ENCODE results near the gene ESR2.

DNA sequence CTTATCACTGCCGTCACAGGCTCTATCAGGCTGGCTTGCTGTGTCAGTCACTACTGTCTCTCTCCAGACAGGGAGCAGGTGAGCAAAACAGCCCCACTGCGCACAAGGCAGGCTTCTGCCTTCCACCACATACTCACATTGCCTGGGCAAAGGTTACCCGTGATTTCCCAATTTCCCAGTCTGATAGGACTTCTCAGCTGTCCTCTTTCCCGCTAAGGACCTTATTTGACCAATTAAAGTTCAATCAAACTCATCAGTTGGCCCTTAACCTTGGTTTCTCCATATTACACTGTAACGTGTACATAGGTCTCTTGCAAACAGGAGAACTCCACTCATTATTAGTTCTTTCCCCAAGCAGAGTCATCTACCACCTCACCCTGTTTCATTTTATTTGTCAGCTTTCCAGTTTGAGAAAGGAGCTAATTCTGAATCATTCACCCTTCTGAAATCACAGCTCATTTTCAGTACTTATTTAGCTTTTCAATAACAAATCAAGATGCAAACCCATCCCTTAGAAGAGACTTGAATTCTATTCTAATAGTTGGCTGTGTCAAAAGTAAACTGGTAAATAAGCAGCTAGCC is 170.8 kb downstream of the ESR2 start:
- TF ChIP-seq, protein P1, sequence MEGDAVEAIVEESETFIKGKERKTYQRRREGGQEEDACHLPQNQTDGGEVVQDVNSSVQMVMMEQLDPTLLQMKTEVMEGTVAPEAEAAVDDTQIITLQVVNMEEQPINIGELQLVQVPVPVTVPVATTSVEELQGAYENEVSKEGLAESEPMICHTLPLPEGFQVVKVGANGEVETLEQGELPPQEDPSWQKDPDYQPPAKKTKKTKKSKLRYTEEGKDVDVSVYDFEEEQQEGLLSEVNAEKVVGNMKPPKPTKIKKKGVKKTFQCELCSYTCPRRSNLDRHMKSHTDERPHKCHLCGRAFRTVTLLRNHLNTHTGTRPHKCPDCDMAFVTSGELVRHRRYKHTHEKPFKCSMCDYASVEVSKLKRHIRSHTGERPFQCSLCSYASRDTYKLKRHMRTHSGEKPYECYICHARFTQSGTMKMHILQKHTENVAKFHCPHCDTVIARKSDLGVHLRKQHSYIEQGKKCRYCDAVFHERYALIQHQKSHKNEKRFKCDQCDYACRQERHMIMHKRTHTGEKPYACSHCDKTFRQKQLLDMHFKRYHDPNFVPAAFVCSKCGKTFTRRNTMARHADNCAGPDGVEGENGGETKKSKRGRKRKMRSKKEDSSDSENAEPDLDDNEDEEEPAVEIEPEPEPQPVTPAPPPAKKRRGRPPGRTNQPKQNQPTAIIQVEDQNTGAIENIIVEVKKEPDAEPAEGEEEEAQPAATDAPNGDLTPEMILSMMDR (IDR thresholded peaks at IDR 0.05): no peak
- no peak for TF ChIP-seq POLR2A (IDR thresholded peaks at IDR 0.05)
